HG02870 (cell line): ENCODE data around the gene LIPT2.
"Not testable (repeated sequence)": the region's sequence is repeated elsewhere in the genome, so short reads cannot be mapped to it uniquely, and the experiment has no call there.

Source experiments
- ATAC-seq: cut with Tn5 transposase; IDR thresholded peaks from one replicate; pipeline ENCODE4 v1.9.1; 2021; ENCODE audit warnings: mild to moderate bottlenecking, moderate library complexity; ENCODE audit not compliant: unreplicated experiment

The LIPT2 gene

DNA sequence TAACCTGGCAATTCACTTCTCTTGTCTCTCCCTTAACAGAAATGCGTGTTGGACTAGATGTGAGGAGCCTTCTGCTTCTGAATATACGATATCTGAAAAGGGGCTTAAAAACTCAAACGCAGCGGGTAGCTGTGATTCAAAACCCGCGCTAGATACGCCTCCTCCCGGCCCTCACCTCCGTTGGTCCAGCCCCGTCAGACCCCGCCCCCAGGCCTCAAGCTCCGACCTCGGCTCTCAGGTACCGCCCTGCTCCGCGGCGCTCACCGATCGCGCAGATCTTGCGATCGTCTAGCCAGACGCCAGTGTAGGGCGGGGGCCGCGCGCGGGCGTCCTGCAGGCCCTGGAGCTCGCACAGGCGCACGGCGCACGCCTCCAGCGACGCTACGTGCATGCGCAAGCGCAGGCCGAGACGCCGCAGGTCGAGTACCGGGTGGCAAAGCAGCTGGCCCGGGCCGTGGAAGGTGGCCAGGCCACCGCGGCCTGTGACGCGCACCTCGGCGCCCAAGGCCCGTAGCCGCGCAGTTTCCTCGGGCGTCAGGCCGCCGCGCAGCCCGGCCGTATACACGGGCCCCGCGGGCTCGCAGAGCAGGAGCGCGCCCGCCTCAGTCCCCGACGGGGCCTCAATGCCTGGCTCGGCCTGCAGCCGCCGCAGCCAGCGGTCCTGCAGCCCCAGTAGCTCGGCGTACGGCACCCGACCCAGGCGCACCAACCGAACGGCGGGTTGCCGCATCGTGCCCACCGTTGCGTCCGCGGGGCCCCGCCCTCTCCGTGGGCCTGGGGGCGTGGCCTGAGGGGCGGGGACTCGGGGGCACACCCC, at the start of gene LIPT2:
Gene LIPT2, minus strand, starts transcription at position 751 of the 817 bp plus-strand sequence. Its CDS starts 21 bp downstream, at position 730.
- ATAC-seq: peak; percentile 93

GRCh38 chr11:74541466-74541865, 47.9 kb upstream of the LIPT2 start:
- no peak for ATAC-seq

DNA sequence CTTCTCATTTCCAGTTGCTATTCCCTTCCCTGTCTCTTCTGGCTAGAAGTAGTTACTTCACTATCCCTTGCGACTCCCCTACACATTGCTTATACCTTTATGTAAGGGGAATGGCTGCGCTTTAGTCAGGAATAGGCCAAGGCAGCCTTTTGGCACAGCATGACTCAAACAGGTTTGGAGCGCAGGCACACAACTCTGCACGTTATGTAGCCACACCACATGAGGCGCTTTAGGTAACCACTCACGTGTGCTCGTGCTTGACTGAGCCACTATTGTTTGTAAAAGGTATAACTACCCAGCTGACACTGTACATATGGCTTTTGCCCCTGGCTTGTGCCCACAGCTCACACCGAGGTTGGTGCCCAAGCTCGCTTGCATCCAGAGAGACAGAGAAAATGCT, 46.7 kb upstream of the LIPT2 start:
- no peak for ATAC-seq

- ATAC-seq: no peak
Observed at GRCh38 chr11:74538680-74539079, 45.2 kb upstream of the LIPT2 start.

DNA sequence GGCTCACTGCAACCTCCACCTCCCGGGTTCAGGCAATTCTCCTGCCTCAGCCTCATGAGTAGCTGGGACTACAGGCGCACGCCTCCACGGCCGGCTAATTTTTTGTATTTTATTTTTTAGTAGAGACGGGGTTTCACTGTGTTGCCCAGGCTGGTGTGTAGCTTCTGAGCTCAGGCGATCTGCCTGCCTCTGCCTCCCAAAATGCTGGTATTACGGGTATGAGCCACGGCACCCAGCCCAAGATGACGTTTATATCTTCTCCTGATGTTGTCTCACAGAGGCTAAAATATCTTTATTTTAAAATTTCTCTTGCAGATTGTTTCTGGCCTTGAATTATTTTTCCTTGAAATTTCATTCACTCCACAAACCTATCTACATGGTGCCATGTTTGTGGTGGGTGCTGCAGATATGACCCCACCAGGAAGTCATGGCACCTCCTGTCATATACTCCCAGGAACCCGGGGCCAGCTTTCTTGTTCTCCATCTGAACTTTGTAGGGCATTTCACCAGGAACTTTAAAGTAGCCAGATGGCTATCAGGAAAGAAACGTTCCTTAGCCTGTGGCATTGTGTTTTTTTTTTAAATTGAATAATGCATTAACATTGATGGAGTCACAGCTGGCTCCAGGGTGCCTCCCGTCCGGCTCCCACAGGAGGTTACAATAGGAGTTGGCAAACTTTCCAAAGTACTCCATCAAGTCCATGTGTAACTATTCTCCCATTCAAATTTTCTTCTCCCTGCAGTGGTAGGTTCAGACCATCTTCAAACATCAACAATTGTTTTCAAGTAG, 42.0 kb upstream of the LIPT2 start:
- no peak for ATAC-seq

DNA sequence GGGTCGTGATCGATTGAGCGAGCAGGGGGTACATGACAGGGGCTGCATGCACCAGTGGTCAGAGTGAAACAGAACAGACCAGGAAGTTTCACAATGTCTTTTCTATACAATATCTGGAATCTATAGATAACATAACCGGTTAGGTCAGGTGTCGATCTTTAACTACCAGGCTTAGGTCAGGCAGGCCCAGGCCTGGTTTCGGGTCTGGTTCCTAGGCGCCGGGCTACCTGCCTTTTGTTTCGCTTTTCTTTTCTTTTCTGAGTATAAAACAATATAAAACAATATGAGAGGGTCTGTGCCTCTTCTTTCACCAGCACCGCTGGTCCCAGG, 41.4 kb upstream of the LIPT2 start:
- ATAC-seq: not testable (repeated sequence)

- ATAC-seq: no peak
Observed at GRCh38 chr11:74534216-74534945, 40.9 kb upstream of the LIPT2 start.

DNA sequence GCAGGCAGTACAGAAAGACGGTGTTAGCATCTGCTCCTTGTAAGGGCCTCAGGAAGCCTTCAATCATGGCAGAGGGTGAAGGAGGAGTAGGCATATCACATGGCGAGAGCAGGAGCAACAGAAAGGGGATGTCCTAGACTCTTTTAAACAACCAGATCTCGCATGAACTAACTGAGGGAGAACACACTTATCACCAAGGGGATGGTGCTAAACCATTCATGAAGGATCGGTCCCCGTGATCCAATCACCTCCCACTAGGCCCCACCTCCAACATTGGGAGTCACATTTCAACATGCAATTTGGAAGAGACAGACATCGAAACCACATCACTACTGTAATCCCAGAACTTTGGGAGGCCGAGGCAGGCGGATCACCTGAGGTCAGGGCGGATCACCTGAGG, 39.9 kb upstream of the LIPT2 start:
- ATAC-seq: no peak

GRCh38 chr11:74532501-74533246, 39.1 kb upstream of the LIPT2 start:
- no peak for ATAC-seq

GRCh38 chr11:74524978-74525377, 31.5 kb upstream of the LIPT2 start:
- ATAC-seq: no peak

DNA sequence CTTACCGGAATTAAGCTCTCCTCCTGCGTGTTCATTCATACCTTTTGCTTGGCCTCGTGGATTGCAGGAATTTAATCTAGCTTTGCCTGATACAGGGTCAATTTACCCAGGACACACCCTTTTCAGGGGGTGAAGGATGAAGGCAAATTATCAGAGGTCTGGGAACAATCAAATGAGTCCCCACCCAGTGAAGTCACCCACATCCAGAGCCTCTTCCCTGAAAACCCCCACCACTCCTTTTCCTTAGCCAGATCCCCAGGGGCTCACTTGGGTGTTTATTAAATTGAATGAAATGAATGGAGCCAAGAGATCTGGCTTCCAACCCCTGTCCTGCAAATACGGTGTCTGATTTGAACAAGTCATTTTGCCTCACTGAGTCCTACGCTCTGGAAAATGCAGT, 31.0 kb upstream of the LIPT2 start:
- ATAC-seq: no peak

DNA sequence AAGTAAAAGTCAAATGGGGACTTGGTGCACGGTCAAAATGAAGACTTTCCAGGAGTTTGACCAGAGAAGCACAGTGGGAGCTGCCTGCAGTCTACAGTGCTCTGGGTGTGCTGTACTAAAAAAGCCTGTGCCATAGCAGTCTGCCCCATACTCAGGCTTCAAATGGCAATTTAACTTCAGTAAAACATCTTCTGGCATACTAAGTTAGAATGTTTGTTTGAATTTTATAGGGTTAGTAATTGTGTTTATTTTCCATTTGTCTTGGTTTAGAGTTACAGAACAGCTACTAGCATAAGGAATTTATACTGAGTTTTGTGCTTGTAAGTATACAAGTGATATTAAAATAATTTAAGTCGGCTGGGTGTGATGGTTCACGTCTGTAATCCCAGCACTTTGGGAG, 29.3 kb upstream of the LIPT2 start:
- ATAC-seq: no peak

DNA sequence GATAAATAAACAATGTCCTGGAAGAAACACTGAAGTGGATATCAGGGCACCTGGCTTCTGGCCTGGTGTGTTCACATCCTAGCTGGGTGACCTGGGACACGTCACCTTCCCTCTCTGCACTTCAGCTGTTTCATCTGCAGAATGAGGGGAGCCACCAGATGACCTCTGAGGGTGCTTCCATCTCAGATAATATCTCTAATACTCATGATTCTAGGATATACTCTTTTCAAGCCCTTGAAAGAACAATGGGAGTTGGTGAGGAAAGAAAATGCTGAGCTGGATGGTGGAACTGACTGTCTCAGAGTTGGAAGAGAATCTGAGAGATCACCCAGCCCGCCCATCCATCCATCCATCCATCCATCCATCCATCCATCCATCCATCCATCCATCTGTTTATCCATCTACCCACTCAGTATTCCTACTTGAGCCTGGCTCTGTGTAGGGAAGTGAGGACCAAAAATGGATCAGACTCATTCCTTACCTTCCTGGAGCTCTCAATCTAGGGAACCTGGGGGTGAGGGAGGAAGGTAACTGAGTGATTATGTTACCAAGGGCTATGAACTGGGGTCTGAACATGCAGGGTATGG, 28.2 kb upstream of the LIPT2 start:
- ATAC-seq: no peak

GRCh38 chr11:74520927-74521665, 27.6 kb upstream of the LIPT2 start:
- no peak for ATAC-seq

DNA sequence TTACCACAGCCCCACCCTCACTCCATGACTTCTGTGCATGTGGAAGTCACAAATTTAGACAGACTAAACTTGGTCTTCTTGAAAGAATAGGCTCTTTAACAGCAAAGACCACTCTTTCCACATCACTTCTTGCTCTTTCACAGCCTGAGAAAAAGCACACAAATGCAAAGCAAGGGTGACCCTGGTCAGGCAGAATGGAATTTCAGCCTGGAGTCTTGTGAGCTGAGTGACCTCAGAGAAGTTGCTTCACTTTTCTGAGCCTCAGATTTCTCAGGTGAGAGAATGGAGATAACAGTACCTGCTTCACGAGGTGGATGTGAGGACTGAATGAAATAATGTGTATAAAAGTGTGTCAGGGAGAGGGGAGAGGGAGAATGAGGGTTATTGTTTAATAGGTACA, 26.8 kb upstream of the LIPT2 start:
- ATAC-seq: no peak

DNA sequence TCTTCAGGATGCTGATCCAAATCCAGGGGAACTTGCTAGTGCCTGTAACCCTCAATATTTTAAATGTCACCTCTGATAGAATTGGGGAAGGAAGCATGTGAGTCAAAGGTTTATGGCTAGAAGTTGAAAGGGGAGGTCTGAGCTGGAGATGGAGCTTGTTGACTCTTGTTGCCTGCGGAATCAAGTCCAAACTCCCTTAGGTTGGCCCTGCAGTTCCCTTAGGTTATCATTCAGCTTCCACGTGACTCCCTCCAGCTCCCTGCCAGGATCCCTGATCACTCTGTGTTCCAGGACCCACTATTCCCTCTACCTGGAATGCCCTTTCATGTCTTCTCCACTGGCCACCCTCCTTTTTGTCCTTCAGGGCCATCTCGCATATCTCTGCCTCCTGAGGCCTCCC, 26.2 kb upstream of the LIPT2 start:
- no peak for ATAC-seq

GRCh38 chr11:74517592-74517991, 24.1 kb upstream of the LIPT2 start:
- ATAC-seq: not testable (repeated sequence)

- no peak for ATAC-seq
Observed at GRCh38 chr11:74507582-74507981, 14.1 kb upstream of the LIPT2 start.

DNA sequence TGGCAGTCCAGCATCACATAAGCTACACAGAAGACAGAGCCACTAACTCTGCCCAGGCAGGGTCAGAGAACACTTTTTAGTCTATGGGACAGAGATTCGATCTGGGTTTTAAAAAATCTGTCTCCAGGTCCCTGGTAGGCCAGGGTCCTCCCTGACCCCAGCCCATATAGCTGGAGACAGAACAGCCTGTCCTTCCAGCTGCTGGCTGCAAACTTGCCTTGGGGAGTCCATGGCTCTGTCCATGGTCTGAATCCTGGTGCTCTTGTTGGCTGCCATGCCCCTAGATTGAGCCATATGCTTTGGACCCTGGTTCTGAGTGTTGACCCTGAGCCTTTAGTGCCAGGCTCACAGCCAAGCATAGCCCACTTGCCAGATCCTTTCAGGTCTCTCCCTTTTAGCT, 13.3 kb upstream of the LIPT2 start:
- ATAC-seq: no peak

DNA sequence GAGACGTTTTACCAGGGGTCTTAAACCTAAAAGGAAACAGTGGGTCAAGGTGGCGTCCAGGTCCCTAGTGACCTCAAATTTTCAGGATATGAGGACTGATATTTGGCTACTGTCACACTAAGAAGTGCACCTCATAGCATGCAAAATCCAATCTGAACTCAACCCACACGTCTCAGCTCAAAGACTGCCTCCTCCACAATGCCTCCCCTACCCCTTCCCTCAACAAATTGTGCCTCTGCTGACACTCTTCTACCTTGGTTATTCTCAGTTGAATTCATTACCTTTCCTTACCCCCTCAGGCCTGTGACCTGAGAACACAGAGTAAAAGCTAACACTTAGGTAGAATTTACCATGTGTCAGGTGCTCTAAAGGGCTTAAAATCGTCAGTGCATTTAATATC, 12.4 kb upstream of the LIPT2 start:
- ATAC-seq: no peak
